ENCODE measurements around the gene CHMP6. TPM values are rescaled to one million over a fixed set of nuclear protein-coding genes. Genes with fewer than 3 reads are reported as not detected.

The CHMP6 gene
- total RNA-seq, 1 experiment from 2014 or later: 15.0 TPM

- TF ChIP-seq ARID4B (CRISPR knock-in tag; IDR thresholded peaks at IDR 0.05; ENCODE audit: borderline replicate concordance): no peak
- TF ChIP-seq E2F1 (CRISPR knock-in tag; IDR thresholded peaks at IDR 0.05): no peak
- no peak for TF ChIP-seq MYBL2 (CRISPR knock-in tag; IDR thresholded peaks at IDR 0.05)
- TF ChIP-seq ELF4 (CRISPR knock-in tag; IDR thresholded peaks at IDR 0.05; ENCODE audit: low read depth): no peak
- no peak for TF ChIP-seq E2F4 (CRISPR knock-in tag; IDR thresholded peaks at IDR 0.05; ENCODE audit: borderline replicate concordance, low read depth)
- no peak for TF ChIP-seq USF1 (CRISPR knock-in tag; IDR thresholded peaks at IDR 0.05)
- no peak for TF ChIP-seq FOXJ3 (CRISPR knock-in tag; IDR thresholded peaks at IDR 0.05; ENCODE audit: borderline replicate concordance)
- TF ChIP-seq KAT7 (CRISPR knock-in tag; IDR thresholded peaks at IDR 0.05; ENCODE audit: borderline replicate concordance): no peak
- no peak for TF ChIP-seq PRRX2 (CRISPR knock-in tag; IDR thresholded peaks at IDR 0.05)
These were observed 12.8 kb upstream of the CHMP6 start (continued) for GRCh38 chr17:80978499-80979497.

GRCh38 chr17:80979547-80980378 lies 11.9 kb upstream of the CHMP6 start:
- no peak for DNase-seq (ENCODE audit: low spot score)
- Mint-ChIP-seq H3K27me3 (ENCODE audit: low read depth) (no peaks in the 10 kb centered on the region; the same call in 1 of the 2 replicates), H3K4me1 (peaks cover 3% of the 10 kb centered on the region), H3K4me3 (peak overlapping the region; percentile 68), H3K27ac (no peak overlapping the region), H3K9me3 (peaks cover 7% of the 10 kb centered on the region), H3K36me3 (no peaks in the 10 kb centered on the region)
- POLR2A ChIA-PET: no interaction called here
- CTCF ChIA-PET: interaction anchor here (1.0 to 2.2 kb wide), 4 partner anchors 10 to 553 kb away, joined by 3 to 6 read pairs (median 4); no protein-coding TSS in a partner anchor
- ATAC-seq: no peak
- TF ChIP-seq, protein P1, sequence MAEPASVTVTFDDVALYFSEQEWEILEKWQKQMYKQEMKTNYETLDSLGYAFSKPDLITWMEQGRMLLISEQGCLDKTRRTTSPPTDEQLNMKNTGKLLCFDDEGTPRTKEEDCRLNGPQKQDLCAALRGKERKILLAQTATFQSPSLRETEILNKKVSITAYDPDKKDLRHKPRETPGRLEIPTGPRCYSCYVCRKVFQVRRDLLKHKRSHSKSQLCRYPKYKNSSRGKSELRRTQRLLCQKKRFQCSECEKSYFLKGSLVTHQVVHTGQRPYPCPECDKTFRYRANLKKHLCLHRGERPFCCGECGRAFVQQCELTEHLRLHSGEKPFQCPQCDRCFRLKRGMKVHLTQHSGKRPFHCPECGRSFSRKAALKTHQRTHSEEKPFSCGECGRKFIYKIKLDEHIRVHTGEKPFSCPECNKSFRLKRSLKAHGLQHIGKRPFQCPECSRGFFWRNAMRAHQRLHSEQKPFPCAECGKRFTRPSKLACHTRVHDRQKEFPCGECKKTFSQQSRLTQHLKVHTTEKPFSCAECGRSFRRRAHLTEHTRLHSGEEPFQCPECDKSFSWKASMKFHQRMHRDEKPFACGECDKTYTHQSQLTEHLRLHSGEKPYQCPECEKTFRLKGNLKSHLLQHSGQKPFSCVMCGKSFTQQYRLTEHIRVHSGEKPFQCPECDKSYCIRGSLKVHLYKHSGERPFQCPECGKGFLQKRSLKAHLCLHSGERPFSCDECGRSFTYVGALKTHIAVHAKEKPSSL (CRISPR knock-in tag; conservative IDR thresholded peaks at IDR 0.05): no peak
- TF ChIP-seq TEAD4 (CRISPR knock-in tag; IDR thresholded peaks at IDR 0.05): no peak
- TF ChIP-seq EMX1 (CRISPR knock-in tag; IDR thresholded peaks at IDR 0.05): no peak
- no peak for TF ChIP-seq NFYB (CRISPR knock-in tag; conservative IDR thresholded peaks at IDR 0.05; ENCODE audit: low read depth)
- no peak for TF ChIP-seq TCF7 (CRISPR knock-in tag; IDR thresholded peaks at IDR 0.05; ENCODE audit: low read depth)
- TF ChIP-seq E2F5 (CRISPR knock-in tag; IDR thresholded peaks at IDR 0.05): no peak
- TF ChIP-seq FOXK1 (CRISPR knock-in tag; IDR thresholded peaks at IDR 0.05): no peak
- no peak for TF ChIP-seq ZNF232 (CRISPR knock-in tag; IDR thresholded peaks at IDR 0.05)
- no peak for TF ChIP-seq SOX15 (CRISPR knock-in tag; IDR thresholded peaks at IDR 0.05)
- TF ChIP-seq, protein P2, sequence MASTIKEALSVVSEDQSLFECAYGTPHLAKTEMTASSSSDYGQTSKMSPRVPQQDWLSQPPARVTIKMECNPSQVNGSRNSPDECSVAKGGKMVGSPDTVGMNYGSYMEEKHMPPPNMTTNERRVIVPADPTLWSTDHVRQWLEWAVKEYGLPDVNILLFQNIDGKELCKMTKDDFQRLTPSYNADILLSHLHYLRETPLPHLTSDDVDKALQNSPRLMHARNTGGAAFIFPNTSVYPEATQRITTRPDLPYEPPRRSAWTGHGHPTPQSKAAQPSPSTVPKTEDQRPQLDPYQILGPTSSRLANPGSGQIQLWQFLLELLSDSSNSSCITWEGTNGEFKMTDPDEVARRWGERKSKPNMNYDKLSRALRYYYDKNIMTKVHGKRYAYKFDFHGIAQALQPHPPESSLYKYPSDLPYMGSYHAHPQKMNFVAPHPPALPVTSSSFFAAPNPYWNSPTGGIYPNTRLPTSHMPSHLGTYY (CRISPR knock-in tag; IDR thresholded peaks at IDR 0.05): no peak

Data from WTC11 (cell line).